Lung (tissue), 12 donors: ENCODE data around the gene CTXN1. TPM values are rescaled to one million over a fixed set of nuclear protein-coding genes. Genes with fewer than 3 reads are reported as not detected.
A peak's percentile ranks its signal among the peaks of the same experiment; 100 is the strongest.

ENCODE experiments used
- ATAC-seq: fragments of 200-7000 bp; cut with Tn5 transposase; one replicate; pipeline ENCODE4 v1.9.1; 2020; ENCODE audit warnings: moderate number of reproducible peaks; ENCODE audit not compliant: insufficient read depth, low FRiP score
- DNase-seq, 3 donors: peaks; one replicate each; pipeline ENCODE4 v3.0.0-alpha.2; 2013 to 2017
- H3K27ac ChIP-seq, 2 donors: one replicate each; pipeline ENCODE4 v1.5.1; 2013; ENCODE audit warnings: mild to moderate bottlenecking in 2 of 2, moderate library complexity in 2 of 2, control low read depth in 1 of 2, inconsistent platforms in 1 of 2, low read depth in 1 of 2, low read length in 1 of 2
- H3K27me3 ChIP-seq, 3 donors: one replicate each; pipeline ENCODE4 v1.5.1; 2013; ENCODE audit warnings: low read length in 2 of 3; ENCODE audit not compliant: control insufficient read depth in 3 of 3, insufficient read depth in 3 of 3
- H3K36me3 ChIP-seq, 4 donors: one replicate each; pipeline ENCODE4 v1.5.1; 2013; ENCODE audit warnings: low read length in 4 of 4, mild to moderate bottlenecking in 1 of 4, moderate library complexity in 1 of 4; ENCODE audit not compliant: control insufficient read depth in 4 of 4, insufficient read depth in 4 of 4
- H3K4me1 ChIP-seq, 5 donors: one replicate each; pipeline ENCODE4 v1.5.1; 2013; ENCODE audit warnings: low read length in 5 of 5, mild to moderate bottlenecking in 2 of 5, moderate library complexity in 1 of 5; ENCODE audit not compliant: control insufficient read depth in 5 of 5, insufficient read depth in 5 of 5
- H3K4me3 ChIP-seq: one replicate; pipeline ENCODE4 v1.5.1; 2013; ENCODE audit warnings: mild to moderate bottlenecking, control low read depth, moderate library complexity
- H3K9ac ChIP-seq, 2 donors: one replicate each; pipeline ENCODE4 v1.5.1; 2013; ENCODE audit warnings: low read length in 2 of 2, control low read depth in 1 of 2; ENCODE audit not compliant: insufficient read depth in 1 of 2
- H3K9me3 ChIP-seq, 4 donors: one replicate each; pipeline ENCODE4 v1.5.1; 2013; ENCODE audit warnings: low read length in 3 of 4, mild to moderate bottlenecking in 1 of 4, moderate library complexity in 1 of 4; ENCODE audit not compliant: control insufficient read depth in 4 of 4, insufficient read depth in 3 of 4
- WGBS, 2 donors: extraction: QIAGEN DNeasy Blood & Tissue Kit; methylation state at CpG; one replicate each; pipeline ENCODE4 v1.1.7; 2013; 5-methylcytosine and 5-hydroxymethylcytosine counted together
- polyA plus RNA-seq, 2 donors: library from polyadenylated mRNA; stranded (reverse); fragments of 200-250 nt; gene quantifications; one replicate each; pipeline ENCODE4 v1.2.1, GENCODE V29; 2013
- total RNA-seq, 2 donors: library from RNA; depleted of rRNA in 1 of 2; stranded (reverse); fragments of >200 nt in 1 of 2; gene quantifications; one replicate each; pipeline ENCODE4 v1.2.1, GENCODE V29; 2014 to 2021
- TF ChIP-seq, protein P1 (sequence below): IDR thresholded peaks from 2 replicates; pipeline ENCODE4 v1.5.1; 2012; ENCODE audit warnings: mild to moderate bottlenecking; ENCODE audit errors: control extremely low read depth, extremely low read depth
- donor health status: control.
- donor health status: control.
- donor health status: Bipolar disorder and iron deficiency.
- donor health status: healthy.
- donor health status: DM: yes; HTN: yes; CAD: no.

Gene CTXN1
- total and polyA plus RNA-seq, 4 donors, result 4.3 to 25.9 (median 6.9) TPM

GRCh38 chr19:7921967-7922835 is 3.7 kb downstream of the CTXN1 start:
- no peak for DNase-seq
- H3K36me3 ChIP-seq, result peaks cover 0 to 18% (median 8%) of the 10 kb centered on the region in 4 donors
- TF ChIP-seq, protein P1, sequence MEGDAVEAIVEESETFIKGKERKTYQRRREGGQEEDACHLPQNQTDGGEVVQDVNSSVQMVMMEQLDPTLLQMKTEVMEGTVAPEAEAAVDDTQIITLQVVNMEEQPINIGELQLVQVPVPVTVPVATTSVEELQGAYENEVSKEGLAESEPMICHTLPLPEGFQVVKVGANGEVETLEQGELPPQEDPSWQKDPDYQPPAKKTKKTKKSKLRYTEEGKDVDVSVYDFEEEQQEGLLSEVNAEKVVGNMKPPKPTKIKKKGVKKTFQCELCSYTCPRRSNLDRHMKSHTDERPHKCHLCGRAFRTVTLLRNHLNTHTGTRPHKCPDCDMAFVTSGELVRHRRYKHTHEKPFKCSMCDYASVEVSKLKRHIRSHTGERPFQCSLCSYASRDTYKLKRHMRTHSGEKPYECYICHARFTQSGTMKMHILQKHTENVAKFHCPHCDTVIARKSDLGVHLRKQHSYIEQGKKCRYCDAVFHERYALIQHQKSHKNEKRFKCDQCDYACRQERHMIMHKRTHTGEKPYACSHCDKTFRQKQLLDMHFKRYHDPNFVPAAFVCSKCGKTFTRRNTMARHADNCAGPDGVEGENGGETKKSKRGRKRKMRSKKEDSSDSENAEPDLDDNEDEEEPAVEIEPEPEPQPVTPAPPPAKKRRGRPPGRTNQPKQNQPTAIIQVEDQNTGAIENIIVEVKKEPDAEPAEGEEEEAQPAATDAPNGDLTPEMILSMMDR, result no peak
- H3K4me3 ChIP-seq, result no peak overlapping the region
- no peak overlapping the region for H3K9ac ChIP-seq
- WGBS, 2 donors, result 93 to 94% methylated on average over 31 of the region's 31 CpGs
- H3K9me3 ChIP-seq, result no peaks in the 10 kb centered on the region
- ATAC-seq, result no peak
- H3K27me3 ChIP-seq, result peaks cover 0 to 22% (median 11%) of the 10 kb centered on the region in 3 donors
- H3K4me1 ChIP-seq, result peaks cover 0 to 30% (median 17%) of the 10 kb centered on the region in 5 donors
- H3K27ac ChIP-seq, result no peak overlapping the region

DNA sequence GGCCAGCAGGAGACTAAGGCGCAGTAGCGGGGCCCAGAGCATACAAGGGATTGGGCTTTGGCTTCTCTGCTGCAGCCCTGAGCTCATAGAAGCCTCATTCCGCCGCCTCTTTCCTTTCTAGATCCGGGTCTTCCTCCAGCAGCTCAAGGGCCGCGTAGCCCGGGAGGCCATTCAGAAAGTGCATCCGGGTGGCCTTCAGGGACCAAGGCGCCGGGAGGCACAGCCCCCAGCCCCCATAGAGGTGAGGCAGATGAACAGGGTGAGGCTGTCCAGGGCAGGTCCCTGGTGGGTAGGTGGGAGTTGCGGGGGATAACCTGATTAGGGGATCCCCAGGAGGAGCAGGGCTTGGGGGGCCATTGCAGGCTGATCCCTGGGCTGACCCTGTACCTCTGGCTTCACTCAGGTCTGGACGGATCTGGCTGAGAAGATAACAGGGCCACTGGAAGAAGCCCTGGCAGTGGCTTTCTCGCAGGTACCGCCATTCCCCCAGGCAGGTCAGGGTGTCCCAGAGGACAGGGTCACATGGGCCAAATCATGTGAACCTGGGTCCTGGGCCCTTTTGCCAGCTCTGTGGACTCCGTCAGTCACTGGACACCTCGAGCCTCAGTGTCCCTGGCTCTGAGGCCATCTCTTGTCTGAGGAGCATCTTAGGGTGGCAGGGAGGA is 4.5 kb downstream of the CTXN1 start:
- no peak for ATAC-seq
- H3K9ac ChIP-seq, result no peak overlapping the region
- peak overlapping the region; percentile 4 to 89 for H3K27ac ChIP-seq
- no peak for DNase-seq
- H3K4me3 ChIP-seq, result peak overlapping the region; percentile 48
- H3K9me3 ChIP-seq, result no peaks in the 10 kb centered on the region
- peaks cover 0 to 15% (median 8%) of the 10 kb centered on the region in 4 donors for H3K36me3 ChIP-seq
- peaks cover 0 to 32% (median 20%) of the 10 kb centered on the region in 5 donors for H3K4me1 ChIP-seq
- 48 to 51% methylated on average over 17 of the region's 17 CpGs for WGBS, 2 donors
- peaks cover 0 to 26% (median 15%) of the 10 kb centered on the region in 3 donors for H3K27me3 ChIP-seq
- TF ChIP-seq, protein P1, result no peak

- Histone ChIP-seq H3K27ac (peak overlapping the region; percentile 89 to 95), H3K27me3 (peaks cover 0 to 31% (median 18%) of the 10 kb centered on the region in 3 donors)
These were observed 5.2 kb downstream of the CTXN1 start for GRCh38 chr19:7920519-7921301.

More at GRCh38 chr19:7920519-7921301, 5.2 kb downstream of the CTXN1 start:
- H3K9me3 ChIP-seq, result no peaks in the 10 kb centered on the region
- H3K9ac ChIP-seq, result no peak overlapping the region
- H3K4me1 ChIP-seq, result peaks cover 0 to 33% (median 17%) of the 10 kb centered on the region in 5 donors
- 0 to 1% methylated on average over 49 to 62 of the region's 62 CpGs for WGBS, 2 donors
- peaks cover 0 to 15% (median 8%) of the 10 kb centered on the region in 4 donors for H3K36me3 ChIP-seq
- H3K4me3 ChIP-seq, result peak overlapping the region; percentile 68
- TF ChIP-seq, protein P1, result no peak
- peak; percentile 97 to 99 (median 97) for DNase-seq
- peak; percentile 88 for ATAC-seq
